Prostate gland (tissue), 2 donors: ENCODE measurements around the gene ITGA8.
"Not testable (repeated sequence)": the region's sequence is repeated elsewhere in the genome, so short reads cannot be mapped to it uniquely, and the experiment has no call there.

Experiments used
- CTCF ChIP-seq, 4 experiments: fragments of 200-600 bp in 2 of 4; fragments of 450-650 bp in 2 of 4; sonication (generic) in 2 of 4; IDR thresholded peaks; 1 replicate in 3 of 4; 2 replicates in 1 of 4; pipeline ENCODE4 v1.5.1; 2016 to 2019; ENCODE audit warnings: antibody characterized with exemption in 4 of 4, mild to moderate bottlenecking in 2 of 4, moderate library complexity in 2 of 4
- POLR2A ChIP-seq: fragments of 450-650 bp; IDR thresholded peaks from one replicate; pipeline ENCODE4 v1.6.1; 2016; ENCODE audit warnings: antibody characterized with exemption, mild to moderate bottlenecking

GRCh38 chr10:15762239-15762638 lies 42.5 kb upstream of the ITGA8 start:
- not testable (repeated sequence) for TF ChIP-seq CTCF (IDR thresholded peaks at IDR 0.05); POLR2A
